PC-9 (cell line): ENCODE data around the gene CRYGB. TPM values are rescaled to one million over a fixed set of nuclear protein-coding genes. Genes with fewer than 3 reads are reported as not detected.

Experiments
- BruUV-seq: library from RNA; stranded (reverse); fragments of 400-500 nt; replicated peaks from 2 replicates; lab custom pipeline; 2021; lab: Mats Ljungman, UMichigan
- CTCF ChIA-PET: fragments of 300-600 bp; sonication (Branson Sonifier 250); formaldehyde crosslinking; loops from one replicate; lab custom pipeline; 2022; ENCODE audit warnings: antibody characterized with exemption; lab: Charles Lee
- POLR2A ChIA-PET: fragments of 300-600 bp; sonication (Branson Sonifier 250); formaldehyde crosslinking; loops from one replicate; lab custom pipeline; 2022; ENCODE audit warnings: antibody characterized with exemption; ENCODE audit not compliant: unreplicated experiment; lab: Charles Lee
- DNase-seq, 2 experiments: peaks; one replicate each; pipeline versions ENCODE4 v3.0.0 to v3.0.0-alpha.2; 2015 to 2022; ENCODE audit warnings: mixed read lengths in 1 of 2
- H2AFZ ChIP-seq: fragments of 200-600 bp; sonication (generic); 2 replicates; pipeline ENCODE4 v1.8.1; 2017; ENCODE audit warnings: antibody characterized with exemption
- H3F3A ChIP-seq: fragments of 200-600 bp; sonication (generic); 2 replicates; pipeline ENCODE4 v1.8.1; 2017; ENCODE audit warnings: antibody characterized with exemption, mild to moderate bottlenecking, low read depth; ENCODE audit not compliant: insufficient read depth
- H3K27ac ChIP-seq: fragments of 200-600 bp; sonication (generic); 2 replicates; pipeline ENCODE4 v1.6.1; 2016; ENCODE audit warnings: mixed run types
- H3K27me3 ChIP-seq: fragments of 200-600 bp; sonication (generic); 2 replicates; pipeline ENCODE4 v1.6.1; 2016; ENCODE audit warnings: low read depth, mixed run types; ENCODE audit not compliant: insufficient read depth
- H3K36me3 ChIP-seq: fragments of 200-600 bp; sonication (generic); 2 replicates; pipeline ENCODE4 v1.6.1; 2016; ENCODE audit warnings: low read depth, mixed run types
- H3K4me1 ChIP-seq: fragments of 200-600 bp; sonication (generic); replicated peaks from 2 replicates; pipeline ENCODE4 v1.6.1; 2016; ENCODE audit warnings: mixed run types; ENCODE audit not compliant: insufficient read depth
- H3K4me2 ChIP-seq: fragments of 200-600 bp; sonication (generic); 2 replicates; pipeline ENCODE4 v1.6.1; 2017; ENCODE audit warnings: mixed run types
- H3K4me3 ChIP-seq: fragments of 200-600 bp; sonication (generic); 2 replicates; pipeline ENCODE4 v1.6.1; 2016; ENCODE audit warnings: mixed run types
- H3K79me2 ChIP-seq: fragments of 200-600 bp; sonication (generic); 2 replicates; pipeline ENCODE4 v1.6.1; 2017; ENCODE audit warnings: low read depth, mixed run types
- H3K9me2 ChIP-seq: fragments of 200-600 bp; sonication (generic); 2 replicates; pipeline ENCODE4 v1.8.1; 2017; ENCODE audit warnings: mild to moderate bottlenecking; ENCODE audit not compliant: insufficient read depth
- H3K9me3 ChIP-seq: fragments of 200-600 bp; sonication (generic); 2 replicates; pipeline ENCODE4 v1.8.1; 2016; ENCODE audit warnings: low read depth; ENCODE audit not compliant: insufficient read depth
- H4K20me1 ChIP-seq: fragments of 200-600 bp; sonication (generic); 2 replicates; pipeline ENCODE4 v1.8.1; 2017; ENCODE audit not compliant: insufficient read depth
- CTCF ChIP-seq: fragments of 200-600 bp; sonication (generic); conservative IDR thresholded peaks from 2 replicates; pipeline ENCODE4 v1.6.1; 2017; ENCODE audit warnings: mixed run types, antibody characterized with exemption, mild to moderate bottlenecking, moderate library complexity
- EZH2 ChIP-seq: fragments of 200-600 bp; sonication (generic); IDR thresholded peaks from 2 replicates; pipeline ENCODE4 v1.8.0; 2017; ENCODE audit warnings: antibody characterized with exemption, low read depth
- intact Hi-C: fragments of 100-400 bp; cut with micrococcal nuclease; formaldehyde crosslinking; loops from one replicate; pipeline ENCODE4 v1.10.0; 2022; ENCODE audit not compliant: unreplicated experiment
- total RNA-seq: library from RNA; stranded (reverse); gene quantifications from 2 replicates; pipeline ENCODE4 v1.2.3, GENCODE V29; 2021

CRYGB gene
- total RNA-seq, 1 experiment from 2014 or later: not detected

- H3K36me3 ChIP-seq: no peaks in the 10 kb centered on the region
- no peaks in the 10 kb centered on the region for H3K79me2 ChIP-seq
- intact Hi-C loops: no loop called here
- H3K9me2 ChIP-seq: no peaks in the 10 kb centered on the region
- H3K4me3 ChIP-seq: no peak within 1 kb of the TSS
- H3K27me3 ChIP-seq: no peaks in the 10 kb centered on the region
- BruUV-seq: no TSS peak
- TF ChIP-seq EZH2: no peak
- TF ChIP-seq CTCF: no peak
- CTCF ChIA-PET: no interaction called here
- no peaks in the 10 kb centered on the region for H3K9me3 ChIP-seq
- H3K27ac ChIP-seq: no peak within 1 kb of the TSS
- H3F3A ChIP-seq: no peaks in the 10 kb centered on the region
- no peak for DNase-seq
- H2AFZ ChIP-seq: no peak within 1 kb of the TSS
- no peak within 1 kb of the TSS for H3K4me2 ChIP-seq
- H3K4me1 ChIP-seq: peaks cover 13% of the 10 kb centered on the region
- H4K20me1 ChIP-seq: no peaks in the 10 kb centered on the region
- POLR2A ChIA-PET: no interaction called here
Measured at GRCh38 chr2:208189810-208190503, 44.0 kb upstream of the CRYGB start, which contains the start of gene C2orf80. Gene C2orf80 (minus strand): TSS chr2:208190030. CDS start chr2:208186986, 3,044 bp downstream.

GRCh38 chr2:208189069-208189809 lies 43.3 kb upstream of the CRYGB start:
- Histone ChIP-seq H3K4me2 (no peak overlapping the region), H2AFZ (no peak overlapping the region), H3K79me2 (no peaks in the 10 kb centered on the region), H3K4me3 (no peak overlapping the region), H3F3A (no peaks in the 10 kb centered on the region), H3K9me3 (no peaks in the 10 kb centered on the region), H3K27me3 (no peaks in the 10 kb centered on the region), H3K9me2 (no peaks in the 10 kb centered on the region), H3K27ac (no peak overlapping the region), H3K36me3 (no peaks in the 10 kb centered on the region), H4K20me1 (no peaks in the 10 kb centered on the region), H3K4me1 (peaks cover 13% of the 10 kb centered on the region)
- intact Hi-C loops: no loop called here
- POLR2A ChIA-PET: no interaction called here
- TF ChIP-seq EZH2 (no peak), CTCF (no peak)
- CTCF ChIA-PET: no interaction called here
- DNase-seq: no peak
- BruUV-seq: no TSS peak

- no peak overlapping the region for H2AFZ ChIP-seq
- H3K4me1 ChIP-seq: no peaks in the 10 kb centered on the region
- no peaks in the 10 kb centered on the region for H3F3A ChIP-seq
- BruUV-seq: no TSS peak
- TF ChIP-seq CTCF: no peak
- TF ChIP-seq EZH2: no peak
- no peaks in the 10 kb centered on the region for H3K36me3 ChIP-seq
- intact Hi-C loops: no loop called here
- CTCF ChIA-PET: no interaction called here
- no peaks in the 10 kb centered on the region for H3K9me3 ChIP-seq
- no peak overlapping the region for H3K27ac ChIP-seq
- no peak overlapping the region for H3K4me2 ChIP-seq
- H3K27me3 ChIP-seq: no peaks in the 10 kb centered on the region
- no peak overlapping the region for H3K4me3 ChIP-seq
- POLR2A ChIA-PET: no interaction called here
- no peak for DNase-seq
- H3K79me2 ChIP-seq: no peaks in the 10 kb centered on the region
- no peaks in the 10 kb centered on the region for H3K9me2 ChIP-seq
- no peaks in the 10 kb centered on the region for H4K20me1 ChIP-seq
Measured at GRCh38 chr2:208186893-208187292, 40.9 kb upstream of the CRYGB start.
